ENCODE results near the gene MS4A18. TPM values are rescaled to one million over a fixed set of nuclear protein-coding genes. Genes with fewer than 3 reads are reported as not detected.

Gene MS4A18
- total RNA-seq, 3 donors from 2014 or later = not detected

GRCh38 chr11:60767388-60767811, 42.9 kb downstream of the MS4A18 start:
- TF ChIP-seq POLR2AphosphoS5 (IDR thresholded peaks at IDR 0.05) (no peak), CTCF (IDR thresholded peaks at IDR 0.05) (no peak), POLR2A (IDR thresholded peaks at IDR 0.05) (no peak)
- peak in 1 of 2 donors; percentile 47 for DNase-seq (ENCODE audit: low spot score in 2 of 2)

GRCh38 chr11:60768202-60768601, 43.7 kb downstream of the MS4A18 start:
- H3K36me3 ChIP-seq = no peaks in the 10 kb centered on the region
- TF ChIP-seq POLR2AphosphoS5 (IDR thresholded peaks at IDR 0.05) (no peak), CTCF (IDR thresholded peaks at IDR 0.05) (no peak), POLR2A (IDR thresholded peaks at IDR 0.05) (no peak)
- H3K4me1 ChIP-seq = no peaks in the 10 kb centered on the region
- peak in 1 of 2 donors; percentile 25 for DNase-seq (ENCODE audit: low spot score in 2 of 2)
- no peak overlapping the region for H3K27ac ChIP-seq
- peaks cover 0 to 29% of the 10 kb centered on the region in 2 donors for H3K27me3 ChIP-seq
- intact Hi-C loops (cut with DNase I; ENCODE audit: low total_unique reads) = no loop called here
- H3K4me3 ChIP-seq = no peak overlapping the region
- no peaks in the 10 kb centered on the region for H3K9me3 ChIP-seq

More at GRCh38 chr11:60767388-60767811, 42.9 kb downstream of the MS4A18 start:
- Histone ChIP-seq H3K4me1 (no peaks in the 10 kb centered on the region), H3K4me3 (no peak overlapping the region), H3K9me3 (no peaks in the 10 kb centered on the region), H3K36me3 (no peaks in the 10 kb centered on the region), H3K27me3 (peaks cover 0 to 28% of the 10 kb centered on the region in 2 donors), H3K27ac (no peak overlapping the region)
- intact Hi-C loops (cut with DNase I; ENCODE audit: low total_unique reads) = no loop called here

- Histone ChIP-seq H3K27me3 (peaks cover 0 to 22% of the 10 kb centered on the region in 2 donors), H3K4me1 (no peaks in the 10 kb centered on the region), H3K36me3 (no peaks in the 10 kb centered on the region), H3K4me3 (no peak overlapping the region), H3K9me3 (no peaks in the 10 kb centered on the region), H3K27ac (no peak overlapping the region)
- DNase-seq (ENCODE audit: low spot score in 2 of 2) = no peak
- no peak for TF ChIP-seq POLR2A (IDR thresholded peaks at IDR 0.05)
- no peak for TF ChIP-seq POLR2AphosphoS5 (IDR thresholded peaks at IDR 0.05)
- TF ChIP-seq CTCF (IDR thresholded peaks at IDR 0.05) = no peak
- intact Hi-C loops (cut with DNase I; ENCODE audit: low total_unique reads) = no loop called here
These were observed 44.8 kb downstream of the MS4A18 start for GRCh38 chr11:60769273-60769672.

GRCh38 chr11:60769811-60770210, 45.3 kb downstream of the MS4A18 start:
- no peaks in the 10 kb centered on the region for H3K9me3 ChIP-seq
- peak in 1 of 2 donors; percentile 37 for DNase-seq (ENCODE audit: low spot score in 2 of 2)
- H3K36me3 ChIP-seq = no peaks in the 10 kb centered on the region
- no peaks in the 10 kb centered on the region for H3K4me1 ChIP-seq
- intact Hi-C loops (cut with DNase I; ENCODE audit: low total_unique reads) = no loop called here
- no peak overlapping the region for H3K4me3 ChIP-seq
- H3K27ac ChIP-seq = no peak overlapping the region
- peaks cover 0 to 20% of the 10 kb centered on the region in 2 donors for H3K27me3 ChIP-seq
- TF ChIP-seq CTCF (IDR thresholded peaks at IDR 0.05) (no peak), POLR2AphosphoS5 (IDR thresholded peaks at IDR 0.05) (no peak), POLR2A (IDR thresholded peaks at IDR 0.05) (no peak)

- TF ChIP-seq CTCF (IDR thresholded peaks at IDR 0.05) (no peak), POLR2AphosphoS5 (IDR thresholded peaks at IDR 0.05) (no peak)
These were observed 46.6 kb downstream of the MS4A18 start for GRCh38 chr11:60771146-60771545.

More at GRCh38 chr11:60771146-60771545, 46.6 kb downstream of the MS4A18 start:
- Histone ChIP-seq H3K4me3 (no peak overlapping the region), H3K9me3 (no peaks in the 10 kb centered on the region), H3K27me3 (peaks cover 0 to 12% of the 10 kb centered on the region in 2 donors), H3K4me1 (no peaks in the 10 kb centered on the region), H3K36me3 (no peaks in the 10 kb centered on the region), H3K27ac (no peak overlapping the region)
- peak in 1 of 2 donors; percentile 9 for DNase-seq (ENCODE audit: low spot score in 2 of 2)
- intact Hi-C loops (cut with DNase I; ENCODE audit: low total_unique reads) = no loop called here
